Activated B cell treated with CpG ODN at 0.5 μM for 24 hours (primary cell): ENCODE results near the gene NOB1. TPM values are rescaled to one million over a fixed set of nuclear protein-coding genes. Genes with fewer than 3 reads are reported as not detected.
A peak's percentile ranks its signal among the peaks of the same experiment; 100 is the strongest.

Experiments used
- ATAC-seq: fragments of 200-7000 bp; cut with Tn5 transposase; one replicate; pipeline ENCODE4 v1.10.0; 2021; ENCODE audit warnings: low read depth, mild to moderate bottlenecking, moderate library complexity
- CTCF ChIA-PET: fragments of 350-600 bp; sonication (Branson Sonifier 250); formaldehyde crosslinking; loops from one replicate; lab custom pipeline; 2021; ENCODE audit warnings: antibody characterized with exemption; lab: Charles Lee
- POLR2A ChIA-PET: fragments of 350-600 bp; sonication (Branson Sonifier 250); formaldehyde crosslinking; loops from one replicate; lab custom pipeline; 2021; ENCODE audit warnings: antibody characterized with exemption; lab: Charles Lee
- DNase-seq: peaks from one replicate; pipeline ENCODE4 v3.0.0; 2022
- H3K27ac Mint-ChIP-seq: one replicate; pipeline ENCODE4 v1.8.0; 2020; ENCODE audit warnings: mixed read lengths
- H3K27me3 Mint-ChIP-seq: one replicate; pipeline ENCODE4 v1.8.0; 2021; ENCODE audit warnings: mixed read lengths
- H3K36me3 Mint-ChIP-seq: one replicate; pipeline ENCODE4 v1.8.0; 2021; ENCODE audit warnings: low read depth, mixed read lengths
- H3K4me1 Mint-ChIP-seq: one replicate; pipeline ENCODE4 v1.8.0; 2021; ENCODE audit warnings: mixed read lengths
- H3K4me3 Mint-ChIP-seq: one replicate; pipeline ENCODE4 v1.8.0; 2020; ENCODE audit warnings: mild to moderate bottlenecking, mixed read lengths
- H3K9me3 Mint-ChIP-seq: one replicate; pipeline ENCODE4 v1.8.0; 2020; ENCODE audit warnings: mixed read lengths
- CTCF ChIP-seq: fragments of 200-600 bp; IDR thresholded peaks from one replicate; pipeline ENCODE4 v1.8.0; 2022; ENCODE audit warnings: antibody characterized with exemption, mild to moderate bottlenecking
- intact Hi-C: fragments of 100-400 bp; cut with micrococcal nuclease; formaldehyde crosslinking; loops from one replicate; pipeline ENCODE4 v1.15.1; 2024
- total RNA-seq: library from RNA; stranded (reverse); gene quantifications from 2 replicates; pipeline ENCODE4 v1.2.3, GENCODE V29; 2022

Gene NOB1
- total RNA-seq, result 76.1 and 78.8 TPM in 2 replicates

GRCh38 chr16:69754469-69755310 lies at the start of gene NOB1:
Gene NOB1, minus strand, starts transcription at chr16:69754926. Its CDS starts 16 bp downstream, at chr16:69754910.
- Mint-ChIP-seq H3K27ac (peak within 1 kb of the TSS; percentile 99), H3K27me3 (peaks cover 3% of the 10 kb centered on the region), H3K9me3 (no peaks in the 10 kb centered on the region), H3K4me1 (peaks cover 26% of the 10 kb centered on the region), H3K36me3 (peaks cover 30% of the 10 kb centered on the region), H3K4me3 (peak within 1 kb of the TSS; percentile 100)
- ATAC-seq (peak; percentile 96), DNase-seq (peak; percentile 94)
- intact Hi-C loops, result loop anchor here (1.0 kb wide), 5 partner anchors 8 to 415 kb away; partner anchors contain the start of genes COG8, NIP7, NQO1 and WWP2
- POLR2A ChIA-PET, result interaction anchor here (0.5 to 2.2 kb wide), 25 partner anchors 8 to 424 kb away, joined by 3 to 38 read pairs (median 4); partner anchors contain the start of genes CYB5B, NQO1, PDF and TERF2
- peak; percentile 89 for TF ChIP-seq CTCF
- CTCF ChIA-PET, result interaction anchor here (0.6 to 2.7 kb wide), 10 partner anchors 9 to 417 kb away, joined by 3 to 46 read pairs (median 5); partner anchors contain the start of gene NQO1

DNA sequence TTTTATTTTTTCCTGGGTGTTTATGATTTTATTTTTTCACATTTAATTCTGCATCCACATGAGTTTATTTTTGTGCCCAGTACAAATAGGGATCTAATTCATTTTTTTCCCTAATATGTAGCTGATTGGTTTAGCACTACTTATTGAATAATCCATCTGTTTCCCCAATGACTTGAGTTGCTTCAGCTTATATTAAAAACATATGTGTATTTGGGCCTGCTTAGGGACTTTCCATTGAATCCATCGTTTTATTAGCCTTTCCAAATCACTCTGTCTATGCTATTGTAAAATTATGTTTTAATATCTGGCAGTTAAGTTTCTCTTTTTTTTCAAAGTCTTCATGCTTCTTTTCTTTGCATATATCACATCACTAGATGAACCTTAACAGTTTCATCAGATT lies 49.6 kb upstream of the NOB1 start:
- no peak for ATAC-seq
- H3K27me3 Mint-ChIP-seq, result no peaks in the 10 kb centered on the region
- ChIA-PET POLR2A (interaction anchor here (1.1 kb wide), 1 partner anchor 43 kb away, joined by 3 read pairs; no protein-coding TSS in a partner anchor), CTCF (no interaction called here)
- no peak for TF ChIP-seq CTCF
- no peaks in the 10 kb centered on the region for H3K4me1 Mint-ChIP-seq
- H3K27ac Mint-ChIP-seq, result no peak overlapping the region
- peaks cover 50% of the 10 kb centered on the region for H3K36me3 Mint-ChIP-seq
- intact Hi-C loops, result no loop called here
- no peak overlapping the region for H3K4me3 Mint-ChIP-seq
- no peak for DNase-seq
- no peaks in the 10 kb centered on the region for H3K9me3 Mint-ChIP-seq

GRCh38 chr16:69799611-69800031 lies 44.9 kb upstream of the NOB1 start:
- Mint-ChIP-seq H3K27ac (no peak overlapping the region), H3K4me1 (peaks cover 8% of the 10 kb centered on the region), H3K4me3 (no peak overlapping the region), H3K9me3 (no peaks in the 10 kb centered on the region), H3K36me3 (peaks cover 58% of the 10 kb centered on the region), H3K27me3 (no peaks in the 10 kb centered on the region)
- DNase-seq (no peak), ATAC-seq (no peak)
- no peak for TF ChIP-seq CTCF
- intact Hi-C loops, result no loop called here
- ChIA-PET CTCF (no interaction called here), POLR2A (interaction anchor here (0.6 kb wide), 1 partner anchor 43 kb away, joined by 3 read pairs; no protein-coding TSS in a partner anchor)

DNA sequence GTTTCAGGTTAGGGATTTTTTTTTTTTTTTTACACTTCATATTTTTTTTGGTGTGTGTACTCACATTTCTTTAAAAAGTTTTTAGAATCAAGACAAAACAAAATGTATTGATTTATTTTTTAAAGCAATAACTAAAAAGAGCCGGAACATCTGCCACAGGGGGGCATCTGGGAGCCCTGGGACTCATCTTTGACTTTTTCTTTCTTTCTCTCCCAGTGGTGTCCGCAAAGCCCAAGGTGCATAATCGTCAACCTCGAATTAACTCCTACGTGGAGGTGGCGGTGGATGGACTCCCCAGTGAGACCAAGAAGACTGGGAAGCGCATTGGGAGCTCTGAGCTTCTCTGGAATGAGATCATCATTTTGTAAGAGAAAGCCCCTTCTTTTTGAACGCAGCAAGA lies 43.7 kb upstream of the NOB1 start:
- ChIA-PET POLR2A (no interaction called here), CTCF (no interaction called here)
- Mint-ChIP-seq H3K4me1 (peaks cover 10% of the 10 kb centered on the region), H3K36me3 (peaks cover 51% of the 10 kb centered on the region), H3K9me3 (no peaks in the 10 kb centered on the region), H3K27ac (no peak overlapping the region), H3K27me3 (no peaks in the 10 kb centered on the region), H3K4me3 (no peak overlapping the region)
- DNase-seq, result no peak
- ATAC-seq, result no peak
- TF ChIP-seq CTCF, result no peak
- intact Hi-C loops, result no loop called here
